GM19324 (cell line): ENCODE results near the gene KCNQ1OT1.

Experiments
- ATAC-seq: cut with Tn5 transposase; IDR thresholded peaks from one replicate; pipeline ENCODE4 v1.9.1; 2021; ENCODE audit warnings: mild to moderate bottlenecking, moderate library complexity; ENCODE audit not compliant: unreplicated experiment, low FRiP score

KCNQ1OT1 gene

GRCh38 chr11:2722955-2723354 is 23.2 kb upstream of the KCNQ1OT1 start:
- ATAC-seq, result no peak

GRCh38 chr11:2721210-2721916 is 21.6 kb upstream of the KCNQ1OT1 start:
- no peak for ATAC-seq

- ATAC-seq, result no peak
These were observed 20.2 kb upstream of the KCNQ1OT1 start for GRCh38 chr11:2719831-2720590.

- ATAC-seq, result no peak
These were observed 19.1 kb upstream of the KCNQ1OT1 start for GRCh38 chr11:2718817-2719438.

- ATAC-seq, result no peak
These were observed 17.9 kb upstream of the KCNQ1OT1 start for GRCh38 chr11:2717561-2718325.

- no peak for ATAC-seq
These were observed 16.7 kb upstream of the KCNQ1OT1 start for GRCh38 chr11:2716376-2717095.

- ATAC-seq, result no peak
These were observed 16.0 kb upstream of the KCNQ1OT1 start for GRCh38 chr11:2715716-2716350.

GRCh38 chr11:2714871-2715270 is 15.1 kb upstream of the KCNQ1OT1 start:
- ATAC-seq, result no peak

- ATAC-seq, result no peak
These were observed 14.6 kb upstream of the KCNQ1OT1 start for GRCh38 chr11:2714463-2714800.

GRCh38 chr11:2713661-2714462 is 14.1 kb upstream of the KCNQ1OT1 start:
- ATAC-seq, result no peak

- ATAC-seq, result no peak
These were observed 13.3 kb upstream of the KCNQ1OT1 start for GRCh38 chr11:2713094-2713493.

GRCh38 chr11:2711161-2711560 is 11.4 kb upstream of the KCNQ1OT1 start:
- no peak for ATAC-seq

- ATAC-seq, result no peak
These were observed 9.6 kb upstream of the KCNQ1OT1 start for GRCh38 chr11:2709429-2709828.

GRCh38 chr11:2708757-2709281 is 9.0 kb upstream of the KCNQ1OT1 start:
- no peak for ATAC-seq

GRCh38 chr11:2708151-2708581 is 8.4 kb upstream of the KCNQ1OT1 start:
- ATAC-seq, result no peak

GRCh38 chr11:2707736-2708135 is 7.9 kb upstream of the KCNQ1OT1 start:
- ATAC-seq, result no peak

- ATAC-seq, result no peak
These were observed 6.5 kb upstream of the KCNQ1OT1 start for GRCh38 chr11:2706321-2706720.

GRCh38 chr11:2704896-2705606 is 5.3 kb upstream of the KCNQ1OT1 start:
- no peak for ATAC-seq
